HepG2 (cell line): ENCODE measurements around the gene DHRS12. TPM values are rescaled to one million over a fixed set of nuclear protein-coding genes. Genes with fewer than 3 reads are reported as not detected.

ENCODE experiments used
- ATAC-seq: fragments of 200-7000 bp; cut with Tn5 transposase; 3 replicates; pipeline ENCODE4 v1.9.1; 2020; ENCODE audit warnings: mild to moderate bottlenecking, moderate library complexity
- BruUV-seq: library from RNA; stranded (reverse); fragments of 400-500 nt; replicated peaks from 2 replicates; lab custom pipeline; 2021; lab: Mats Ljungman, UMichigan
- CTCF ChIA-PET: fragments of 300-600 bp; formaldehyde crosslinking; extraction: SDS; loops from one replicate; lab custom pipeline; 2021; ENCODE audit warnings: low total read pairs, inconsistent platforms, low intra/inter-chr PET ratio; lab: Yijun Ruan, JAX
- POLR2A ChIA-PET: fragments of 350-600 bp; sonication (Branson Sonifier 250); formaldehyde crosslinking; loops from one replicate; lab custom pipeline; 2020; ENCODE audit warnings: antibody characterized with exemption, inconsistent platforms; lab: Yijun Ruan, JAX
- DNase-seq: peaks from one replicate; pipeline ENCODE4 v3.0.0-alpha.2; 2015; ENCODE audit warnings: low spot score
- FAIRE-seq: peaks from 3 replicates; lab custom pipeline; 2011; peaks lifted over from hg19 to GRCh38; lab: Jason Lieb, UNC
- H2AFZ ChIP-seq: one replicate; pipeline ENCODE4 v1.6.1; 2011; ENCODE audit warnings: low read length, inconsistent platforms
- H3K27ac ChIP-seq: fragments of 300-600 bp; 3 replicates; pipeline ENCODE4 v1.8.0; 2011; ENCODE audit warnings: mixed run types, mild to moderate bottlenecking, mixed read lengths, low read length, inconsistent platforms; ENCODE audit not compliant: insufficient read depth; ENCODE audit errors: extremely low read length
- H3K27me3 ChIP-seq, 2 experiments: fragments of 200-600 bp in 1 of 2; 2 replicates in 1 of 2; 3 replicates in 1 of 2; pipeline versions ENCODE4 v1.6.0 to v1.8.0; 2011; ENCODE audit warnings: low read length in 2 of 2, mild to moderate bottlenecking in 2 of 2, moderate library complexity in 2 of 2, inconsistent platforms in 1 of 2; ENCODE audit not compliant: insufficient read depth in 2 of 2, control insufficient read depth in 1 of 2
- H3K36me3 ChIP-seq, 2 experiments: fragments of 200-600 bp in 1 of 2; replicated peaks in 1 of 2; 2 replicates in 1 of 2; 3 replicates in 1 of 2; pipeline versions ENCODE4 v1.5.1 to v1.8.0; 2011; ENCODE audit warnings: low read length in 2 of 2, inconsistent platforms in 1 of 2; ENCODE audit not compliant: insufficient read depth in 2 of 2, control insufficient read depth in 1 of 2
- H3K4me1 ChIP-seq: 2 replicates; pipeline ENCODE4 v1.5.1; 2012; ENCODE audit warnings: low read length, inconsistent platforms; ENCODE audit not compliant: insufficient read depth
- H3K4me2 ChIP-seq: 2 replicates; pipeline ENCODE4 v1.6.0; 2011; ENCODE audit warnings: low read depth, low read length, inconsistent platforms
- H3K4me3 ChIP-seq, 3 experiments: fragments of 200-600 bp in 1 of 3; sonication (generic), shearing (Covaris generic) in 1 of 3; replicated peaks in 1 of 3; 2 replicates each; pipeline ENCODE4 v1.5.1; 2011 to 2016; ENCODE audit warnings: low read length in 3 of 3, inconsistent platforms in 2 of 3, low read depth in 2 of 3, mild to moderate bottlenecking in 2 of 3, control low read depth in 1 of 3, mixed read lengths in 1 of 3; ENCODE audit not compliant: insufficient read depth in 1 of 3
- H3K79me2 ChIP-seq: one replicate; pipeline ENCODE4 v1.6.1; 2011; ENCODE audit warnings: low read length, inconsistent platforms; ENCODE audit not compliant: insufficient read depth
- H3K9ac ChIP-seq: 2 replicates; pipeline ENCODE4 v1.6.0; 2011; ENCODE audit warnings: mild to moderate bottlenecking, low read depth, low read length, inconsistent platforms; ENCODE audit not compliant: insufficient read depth
- H3K9me3 ChIP-seq: 2 replicates; pipeline ENCODE4 v1.5.1; 2012; ENCODE audit warnings: mild to moderate bottlenecking, low read length
- H4K20me1 ChIP-seq: 2 replicates; pipeline ENCODE4 v1.6.0; 2011; ENCODE audit warnings: inconsistent platforms, mild to moderate bottlenecking, low read length, moderate library complexity; ENCODE audit not compliant: insufficient read depth
- AKNA ChIP-seq: sonication (generic); formaldehyde crosslinking; IDR thresholded peaks from 2 replicates; pipeline ENCODE4 v1.4.0; 2020; ENCODE audit warnings: missing genetic modification reagents, borderline replicate concordance
- GATAD1 ChIP-seq: IDR thresholded peaks from 2 replicates; pipeline ENCODE4 v1.6.1; 2016; ENCODE audit warnings: missing genetic modification reagents, missing compliant biosample characterization
- KDM2A ChIP-seq: sonication (generic); formaldehyde crosslinking; IDR thresholded peaks from 2 replicates; pipeline ENCODE4 v1.4.0; 2020; ENCODE audit warnings: low read depth, missing genetic modification reagents, borderline replicate concordance
- MLX ChIP-seq: IDR thresholded peaks from 2 replicates; pipeline ENCODE4 v1.6.1; 2016
- POLR2A ChIP-seq, 2 experiments: IDR thresholded peaks; 2 replicates each; pipeline ENCODE4 v1.6.1; 2011; ENCODE audit warnings: low read depth in 2 of 2, low read length in 2 of 2, mild to moderate bottlenecking in 1 of 2, moderate library complexity in 1 of 2; ENCODE audit not compliant: insufficient read depth in 1 of 2
- SATB2 ChIP-seq: sonication (generic); formaldehyde crosslinking; IDR thresholded peaks from 2 replicates; pipeline ENCODE4 v1.5.0; 2020; ENCODE audit warnings: missing genetic modification reagents
- TBP ChIP-seq: sonication (generic); formaldehyde crosslinking; IDR thresholded peaks from 2 replicates; pipeline ENCODE4 v1.5.0; 2020; ENCODE audit warnings: missing genetic modification reagents
- U2AF1 ChIP-seq: fragments of 200-400 bp; formaldehyde crosslinking; optimal IDR thresholded peaks from 2 replicates; pipeline ENCODE3; 2017; ENCODE audit warnings: mild to moderate bottlenecking, low read depth, low read length
- ZBTB20 ChIP-seq: sonication (generic); formaldehyde crosslinking; IDR thresholded peaks from 2 replicates; pipeline ENCODE4 v1.8.1; 2023; ENCODE audit warnings: missing genetic modification reagents, low read depth, mild to moderate bottlenecking, borderline replicate concordance
- ZBTB25 ChIP-seq: IDR thresholded peaks from 2 replicates; pipeline ENCODE4 v1.6.1; 2018; ENCODE audit warnings: missing genetic modification reagents
- ZBTB8A ChIP-seq: sonication (generic); formaldehyde crosslinking; IDR thresholded peaks from 2 replicates; pipeline ENCODE4 v1.4.0; 2020; ENCODE audit warnings: mild to moderate bottlenecking, low read depth, missing genetic modification reagents, borderline replicate concordance
- ZNF12 ChIP-seq: sonication (generic); formaldehyde crosslinking; IDR thresholded peaks from 2 replicates; pipeline ENCODE4 v1.5.0; 2020; ENCODE audit warnings: missing genetic modification reagents
- ZNF44 ChIP-seq: sonication (generic); formaldehyde crosslinking; IDR thresholded peaks from 2 replicates; pipeline ENCODE4 v1.5.1; 2020; ENCODE audit warnings: mild to moderate bottlenecking, missing genetic modification reagents
- WGBS: methylation state at CpG from one replicate; pipeline ENCODE4 v1.1.6; 2017; ENCODE audit warnings: low lambda C conversion rate; 5-methylcytosine and 5-hydroxymethylcytosine counted together
- in situ Hi-C: cut with HindIII; loops from 2 replicates; pipeline ENCODE4 v1.10.0; 2017; ENCODE audit warnings: low pct_unique_long_range_greater_than_20kb; ENCODE audit not compliant: extremely low pct_ligation_motif_present
- intact Hi-C: fragments of 100-400 bp; cut with micrococcal nuclease; formaldehyde crosslinking; loops from one replicate; pipeline ENCODE4 v1.10.0; 2022; ENCODE audit not compliant: unreplicated experiment
- polyA plus RNA-seq, 8 experiments: library from polyadenylated mRNA; depleted of rRNA in 3 of 8; stranded (reverse) in 7 of 8; unstranded in 1 of 8; fragments of >200 nt; fragmentation: Illumina TruSeq in 4 of 8; extraction: Trizol in 4 of 8; gene quantifications; 2 replicates each; pipeline versions ENCODE4 v1.2.1 to v1.2.3, GENCODE V29; 2011 to 2016; ENCODE audit warnings: low read depth in 4 of 8, missing spikeins in 1 of 8, mixed read lengths in 1 of 8; ENCODE audit not compliant: insufficient read depth in 1 of 8
- total RNA-seq, 5 experiments: library from RNA; depleted of rRNA; stranded (reverse); fragments of >200 nt; fragmentation: Illumina TruSeq; extraction: Trizol; gene quantifications; 2 replicates each; pipeline ENCODE4 v1.2.3, GENCODE V29; 2016; ENCODE audit warnings: low read depth in 1 of 5
- TF ChIP-seq, protein P1 (sequence below): sonication (generic); formaldehyde crosslinking; IDR thresholded peaks from 2 replicates; pipeline ENCODE4 v1.5.0; 2020; ENCODE audit warnings: missing genetic modification reagents
- TF ChIP-seq, protein P2 (sequence below): sonication (generic); formaldehyde crosslinking; IDR thresholded peaks from 2 replicates; pipeline ENCODE4 v1.4.0; 2020; ENCODE audit warnings: mild to moderate bottlenecking, missing genetic modification reagents

DHRS12 gene
- total and polyA plus RNA-seq, 2 of the 13 experiments (the other 11 are each of a cell fraction or from before 2014, with no cell fraction given), result 7.2 to 8.4 TPM

- FAIRE-seq (no peak), ATAC-seq (no peak), DNase-seq (no peak)
- no peak overlapping the region for H3K9ac ChIP-seq
- no TSS peak for BruUV-seq
- no peaks in the 10 kb centered on the region for H3K9me3 ChIP-seq
- no peak overlapping the region for H3K4me3 ChIP-seq
- no peaks in the 10 kb centered on the region for H3K79me2 ChIP-seq
- in situ Hi-C loops, result no loop called here
- peaks cover 18% of the 10 kb centered on the region for H3K4me1 ChIP-seq
- no peaks in the 10 kb centered on the region for H4K20me1 ChIP-seq
- H2AFZ ChIP-seq, result no peak overlapping the region
- POLR2A ChIA-PET, result no interaction called here
- H3K27me3 ChIP-seq, result no peaks in the 10 kb centered on the region
- CTCF ChIA-PET, result no interaction called here
- no peaks in the 10 kb centered on the region for H3K36me3 ChIP-seq
- WGBS, result 92% methylated on average over 10 of the region's 11 CpGs
- no peak overlapping the region for H3K27ac ChIP-seq
- intact Hi-C loops, result no loop called here
- no peak overlapping the region for H3K4me2 ChIP-seq
- TF ChIP-seq POLR2A (IDR thresholded peaks at IDR 0.05; ENCODE audit: insufficient read depth in 1 of 2, low read depth in 2 of 2, low read length in 2 of 2) (no peak), ZNF12 (CRISPR knock-in tag) (no peak), KDM2A (no peak), TBP (no peak), GATAD1 (CRISPR knock-in tag) (no peak), AKNA (CRISPR knock-in tag) (no peak), ZNF44 (no peak), U2AF1 (no peak), ZBTB25 (no peak), MLX (no peak), ZBTB20 (CRISPR knock-in tag) (no peak), ZBTB8A (CRISPR knock-in tag) (no peak), SATB2 (CRISPR knock-in tag) (no peak)
- TF ChIP-seq, protein P1, sequence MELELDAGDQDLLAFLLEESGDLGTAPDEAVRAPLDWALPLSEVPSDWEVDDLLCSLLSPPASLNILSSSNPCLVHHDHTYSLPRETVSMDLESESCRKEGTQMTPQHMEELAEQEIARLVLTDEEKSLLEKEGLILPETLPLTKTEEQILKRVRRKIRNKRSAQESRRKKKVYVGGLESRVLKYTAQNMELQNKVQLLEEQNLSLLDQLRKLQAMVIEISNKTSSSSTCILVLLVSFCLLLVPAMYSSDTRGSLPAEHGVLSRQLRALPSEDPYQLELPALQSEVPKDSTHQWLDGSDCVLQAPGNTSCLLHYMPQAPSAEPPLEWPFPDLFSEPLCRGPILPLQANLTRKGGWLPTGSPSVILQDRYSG, result no peak
- TF ChIP-seq, protein P2, sequence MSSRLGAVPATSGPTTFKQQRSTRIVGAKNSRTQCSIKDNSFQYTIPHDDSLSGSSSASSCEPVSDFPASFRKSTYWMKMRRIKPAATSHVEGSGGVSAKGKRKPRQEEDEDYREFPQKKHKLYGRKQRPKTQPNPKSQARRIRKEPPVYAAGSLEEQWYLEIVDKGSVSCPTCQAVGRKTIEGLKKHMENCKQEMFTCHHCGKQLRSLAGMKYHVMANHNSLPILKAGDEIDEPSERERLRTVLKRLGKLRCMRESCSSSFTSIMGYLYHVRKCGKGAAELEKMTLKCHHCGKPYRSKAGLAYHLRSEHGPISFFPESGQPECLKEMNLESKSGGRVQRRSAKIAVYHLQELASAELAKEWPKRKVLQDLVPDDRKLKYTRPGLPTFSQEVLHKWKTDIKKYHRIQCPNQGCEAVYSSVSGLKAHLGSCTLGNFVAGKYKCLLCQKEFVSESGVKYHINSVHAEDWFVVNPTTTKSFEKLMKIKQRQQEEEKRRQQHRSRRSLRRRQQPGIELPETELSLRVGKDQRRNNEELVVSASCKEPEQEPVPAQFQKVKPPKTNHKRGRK (CRISPR knock-in tag), result no peak
Observed at GRCh38 chr13:51773515-51773914, 30.4 kb downstream of the DHRS12 start.
